Activated T-cell treated with anti-CD3 and anti-CD28 coated beads, Interleukin-2, amount 50 U/mL, for 1 hour (primary cell): Measurements from ENCODE around the gene EME1.

Source experiments
- DNase-seq: peaks from one replicate; pipeline ENCODE4 v3.0.0-alpha.2; 2020

EME1 gene

DNA sequence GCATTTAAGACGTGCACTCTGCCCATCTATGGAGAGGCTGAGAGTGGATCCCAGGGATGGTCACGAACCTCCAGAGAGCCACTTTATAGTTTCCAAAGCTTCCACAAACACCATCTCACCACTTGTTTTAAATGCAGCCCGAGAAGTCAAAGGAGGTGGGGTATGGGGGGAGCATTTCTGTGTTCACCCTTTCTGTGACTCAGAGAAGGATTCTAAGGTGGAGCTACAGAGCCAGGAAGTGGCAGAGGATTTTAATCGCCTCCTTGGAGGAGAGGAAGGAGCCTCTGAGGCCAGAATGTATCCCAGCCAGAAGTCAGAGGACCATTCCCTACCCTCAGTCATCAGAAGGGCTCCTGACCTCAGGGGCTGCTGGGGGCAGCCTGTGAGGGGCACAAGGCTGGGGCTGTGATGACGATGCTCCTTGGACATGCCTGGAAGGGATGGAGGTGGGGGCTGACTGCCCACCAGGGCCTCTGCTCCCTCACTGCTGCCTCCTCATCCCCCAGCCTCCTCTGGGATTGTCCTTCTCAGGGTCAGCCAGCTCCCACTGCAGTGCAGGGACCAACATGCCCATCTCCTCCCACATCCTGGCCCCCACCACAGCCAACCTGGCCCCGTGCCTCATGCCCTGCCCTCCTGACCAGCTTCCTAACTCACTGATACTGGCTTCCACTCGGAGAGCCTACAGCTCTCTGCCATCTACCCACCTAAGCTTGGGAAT is 24.3 kb upstream of the EME1 start:
- peak; percentile 8 for DNase-seq

DNA sequence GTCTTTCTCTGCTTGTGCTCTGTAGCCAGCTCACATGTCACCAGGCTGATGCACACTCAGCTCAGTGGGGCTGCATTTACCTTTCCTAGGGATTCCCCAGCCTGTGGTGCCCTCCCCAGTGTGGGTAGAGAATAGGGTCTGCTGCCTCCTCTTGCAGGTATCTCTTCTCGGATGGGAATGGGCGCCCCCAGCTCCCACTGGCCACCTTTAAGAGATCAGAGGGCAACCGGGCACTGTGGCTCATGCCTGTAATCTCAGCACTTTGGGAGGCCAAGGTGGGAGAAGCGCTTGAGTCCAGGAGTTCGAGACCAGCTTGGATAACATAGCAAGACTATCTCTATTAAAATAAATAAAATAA is 23.8 kb upstream of the EME1 start:
- DNase-seq, result peak; percentile 12

DNA sequence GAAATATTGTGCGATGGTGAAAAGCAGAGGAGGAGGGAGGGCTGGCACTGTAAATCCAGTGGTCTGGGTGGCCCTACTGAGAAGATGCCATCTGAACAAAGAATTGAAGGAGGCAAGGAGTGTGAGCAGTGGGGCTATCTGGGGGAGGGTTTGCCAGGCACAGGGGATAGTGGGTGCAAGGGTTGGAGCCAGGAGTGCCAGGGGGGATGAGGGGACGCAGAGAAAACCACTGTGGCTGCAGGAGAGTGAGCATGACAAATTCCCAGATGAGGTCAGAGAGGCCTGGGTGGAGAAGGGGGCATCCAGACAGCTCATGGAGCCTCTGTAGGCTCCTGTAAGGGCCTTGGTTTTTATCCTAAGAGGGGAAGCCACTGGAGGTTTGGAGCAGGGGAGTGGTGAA is 22.3 kb upstream of the EME1 start:
- peak; percentile 2 for DNase-seq

DNA sequence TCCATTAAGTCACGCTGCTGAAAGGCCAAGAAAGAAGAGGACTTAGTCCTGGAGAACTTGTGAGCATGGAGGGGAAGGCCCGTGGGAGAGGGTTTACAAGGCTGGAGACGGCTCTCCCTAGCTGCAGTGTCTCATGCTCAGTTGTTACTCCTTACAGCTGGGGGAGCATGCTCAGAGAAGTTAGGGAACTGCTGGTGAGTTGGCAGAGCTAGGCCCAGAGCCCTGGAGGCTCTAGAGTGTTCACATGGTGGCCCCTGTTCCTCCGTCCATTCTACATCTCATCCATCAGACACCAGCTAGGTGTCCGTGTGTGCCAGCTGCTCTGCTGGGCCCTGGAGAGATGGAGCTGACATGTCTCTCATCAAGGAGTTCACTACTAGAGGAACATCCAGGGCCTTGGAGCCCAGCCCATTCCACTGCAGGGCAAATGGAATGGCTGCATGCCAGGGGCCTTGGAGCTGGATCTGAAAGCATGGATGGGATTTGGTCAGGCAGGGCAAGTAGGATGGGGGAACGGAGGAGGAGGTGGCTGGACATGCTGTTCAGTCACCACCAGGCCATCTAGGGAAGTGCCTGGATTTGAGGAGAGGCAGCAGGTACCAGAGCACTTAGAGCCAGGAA is 20.8 kb upstream of the EME1 start:
- DNase-seq, result peak; percentile 10

DNA sequence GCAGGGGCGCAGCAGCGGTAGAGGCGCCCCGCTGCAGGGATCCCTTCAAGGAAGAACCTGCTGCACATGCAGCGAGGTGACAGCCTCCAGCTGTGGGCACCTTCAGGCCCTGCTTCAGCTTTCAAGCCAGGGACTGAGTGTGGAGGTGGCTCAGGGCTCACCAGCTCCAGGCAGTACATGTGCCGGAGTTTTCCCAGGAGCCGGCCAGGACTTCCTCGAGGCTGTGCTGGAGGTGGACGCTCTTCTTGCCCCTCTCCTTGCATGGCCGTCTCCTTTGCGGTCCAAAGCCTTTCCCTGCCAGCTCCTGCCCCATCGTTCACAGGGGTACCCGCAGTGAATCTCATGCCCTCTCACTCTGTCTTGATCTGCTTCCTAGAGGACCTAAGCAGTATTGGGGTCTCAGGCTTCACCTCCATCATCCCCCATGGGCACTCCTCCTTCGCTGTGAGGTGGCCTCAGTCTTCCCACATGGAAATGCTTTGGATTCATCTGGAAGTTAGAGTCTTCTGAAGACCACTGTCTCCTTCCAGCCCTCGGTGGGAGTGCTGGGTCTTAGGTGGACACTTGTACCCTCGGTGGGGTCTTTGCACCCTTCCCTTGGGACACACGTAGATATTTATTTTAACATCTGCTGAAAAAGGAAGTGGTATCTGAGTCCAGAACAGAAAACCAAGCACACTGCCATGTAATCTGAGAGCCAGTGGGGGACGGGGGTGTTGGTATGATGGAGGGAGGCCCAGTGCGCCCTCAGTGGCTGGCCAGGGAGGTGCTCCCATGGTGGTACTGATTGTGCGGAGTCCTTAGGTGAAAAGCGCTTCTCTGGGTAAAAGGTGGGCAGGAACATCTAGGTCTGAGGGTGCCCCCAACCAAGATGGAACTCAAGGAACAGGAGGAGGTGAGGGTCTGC is 20.1 kb upstream of the EME1 start:
- DNase-seq, result peak; percentile 11

DNA sequence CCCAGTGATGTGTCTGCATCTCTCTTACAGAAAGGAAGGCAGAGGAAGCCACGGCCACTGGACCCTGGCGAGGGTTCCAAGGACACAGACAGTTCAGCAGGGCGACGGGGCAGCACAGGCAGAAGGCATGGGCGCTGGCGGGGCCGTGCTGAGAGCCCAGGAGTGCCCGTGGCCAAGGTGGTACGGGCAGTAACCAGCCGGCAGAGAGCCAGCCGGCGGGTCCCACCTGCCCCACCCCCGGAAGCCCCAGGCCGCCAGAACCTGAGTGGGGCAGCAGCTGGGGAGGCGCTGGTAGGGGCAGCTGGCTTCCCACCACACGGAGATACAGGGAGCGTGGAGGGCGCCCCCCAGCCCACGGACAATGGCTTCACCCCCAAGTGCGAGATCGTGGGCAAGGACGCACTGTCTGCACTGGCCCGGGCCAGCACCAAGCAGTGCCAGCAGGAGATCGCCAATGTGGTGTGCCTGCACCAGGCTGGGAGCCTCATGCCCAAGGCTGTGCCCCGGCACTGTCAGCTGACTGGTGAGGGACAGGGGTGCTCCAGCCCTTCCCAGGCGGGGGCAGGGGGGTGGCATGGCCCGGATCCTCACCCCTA is 19.3 kb upstream of the EME1 start:
- DNase-seq, result peak; percentile 11

DNA sequence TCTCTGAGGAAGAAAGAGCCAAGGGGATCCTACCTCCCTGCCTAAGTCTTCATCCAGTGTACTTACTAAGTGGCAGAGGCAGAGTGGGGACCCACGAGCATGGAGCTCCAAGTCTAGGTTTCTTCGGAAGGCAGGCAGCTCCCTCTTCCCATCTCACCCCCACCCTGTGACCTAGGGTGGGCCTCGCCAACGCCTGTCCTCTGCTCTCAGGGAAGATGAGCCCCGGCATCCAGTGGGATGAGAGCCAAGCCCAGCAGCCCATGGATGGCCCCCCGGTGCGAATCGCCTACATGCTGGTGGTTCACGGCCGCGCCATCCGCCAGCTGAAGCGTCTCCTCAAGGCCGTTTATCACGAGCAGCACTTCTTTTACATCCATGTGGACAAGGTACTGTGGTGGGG is 18.8 kb upstream of the EME1 start:
- peak; percentile 10 for DNase-seq

DNA sequence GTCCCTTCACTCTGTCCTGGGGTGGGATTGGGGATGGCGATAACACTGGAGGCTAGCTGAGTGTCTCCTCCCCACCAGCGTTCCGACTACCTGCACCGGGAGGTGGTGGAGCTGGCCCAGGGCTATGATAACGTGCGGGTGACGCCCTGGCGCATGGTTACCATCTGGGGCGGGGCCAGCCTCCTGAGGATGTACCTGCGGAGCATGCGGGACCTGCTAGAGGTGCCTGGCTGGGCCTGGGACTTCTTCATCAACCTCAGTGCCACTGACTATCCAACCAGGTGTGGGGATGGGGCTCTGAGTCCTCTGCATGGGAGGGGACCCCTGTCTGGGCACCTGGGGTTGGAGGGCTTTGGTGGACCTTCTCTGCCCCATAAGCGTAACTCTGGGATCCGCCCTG is 18.3 kb upstream of the EME1 start:
- peak; percentile 12 for DNase-seq

DNA sequence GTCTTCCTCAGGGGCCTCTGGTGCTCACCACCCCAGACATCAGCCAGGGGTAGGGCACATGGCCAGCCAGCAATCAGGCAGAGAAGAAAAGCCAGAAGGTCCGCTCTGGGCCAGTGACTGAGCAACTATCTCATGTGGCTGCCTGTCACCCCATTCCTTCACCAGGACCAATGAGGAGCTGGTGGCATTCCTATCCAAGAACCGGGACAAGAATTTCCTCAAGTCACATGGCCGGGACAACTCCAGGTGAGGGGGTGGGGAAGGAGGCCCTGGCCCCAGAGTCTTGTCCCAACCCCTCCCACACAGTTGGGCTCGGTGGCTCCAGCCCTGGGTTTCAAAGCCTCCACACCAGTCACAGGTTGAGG is 17.7 kb upstream of the EME1 start:
- peak; percentile 10 for DNase-seq

DNA sequence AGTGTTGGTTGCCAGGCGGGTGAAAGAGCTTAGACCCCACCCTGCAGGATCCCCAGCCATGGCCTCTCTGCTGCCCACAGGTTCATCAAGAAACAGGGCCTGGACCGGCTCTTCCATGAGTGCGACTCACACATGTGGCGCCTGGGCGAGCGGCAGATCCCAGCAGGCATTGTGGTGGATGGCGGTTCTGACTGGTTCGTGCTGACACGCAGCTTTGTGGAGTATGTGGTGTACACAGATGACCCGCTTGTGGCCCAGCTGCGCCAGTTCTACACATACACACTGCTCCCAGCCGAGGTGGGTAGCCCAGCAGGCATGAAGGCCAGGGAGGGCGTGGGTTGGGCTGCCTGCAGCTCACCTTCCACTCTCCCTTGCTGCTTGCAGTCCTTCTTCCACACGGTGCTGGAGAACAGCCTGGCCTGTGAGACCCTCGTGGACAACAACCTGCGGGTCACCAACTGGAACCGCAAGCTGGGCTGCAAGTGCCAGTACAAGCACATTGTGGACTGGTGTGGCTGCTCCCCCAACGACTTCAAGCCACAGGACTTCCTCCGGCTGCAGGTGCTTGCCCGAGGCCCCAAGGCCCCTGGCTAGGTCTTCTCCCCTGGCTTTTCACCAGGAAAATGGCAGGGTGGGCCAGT is 17.2 kb upstream of the EME1 start:
- DNase-seq, result peak; percentile 15

DNA sequence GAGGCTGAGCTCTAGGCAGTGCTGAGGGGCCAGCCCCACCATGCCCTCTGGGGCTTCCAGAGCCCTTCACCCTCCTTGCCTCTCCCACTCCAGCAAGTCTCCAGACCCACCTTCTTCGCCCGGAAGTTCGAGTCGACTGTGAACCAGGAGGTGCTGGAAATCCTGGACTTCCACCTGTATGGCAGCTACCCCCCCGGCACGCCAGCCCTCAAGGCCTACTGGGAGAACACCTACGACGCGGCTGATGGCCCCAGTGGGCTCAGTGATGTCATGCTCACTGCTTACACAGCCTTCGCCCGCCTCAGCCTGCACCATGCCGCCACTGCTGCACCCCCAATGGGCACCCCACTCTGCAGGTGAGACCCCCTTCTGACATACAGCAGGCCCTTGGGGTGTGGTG is 16.6 kb upstream of the EME1 start:
- peak; percentile 15 for DNase-seq

DNA sequence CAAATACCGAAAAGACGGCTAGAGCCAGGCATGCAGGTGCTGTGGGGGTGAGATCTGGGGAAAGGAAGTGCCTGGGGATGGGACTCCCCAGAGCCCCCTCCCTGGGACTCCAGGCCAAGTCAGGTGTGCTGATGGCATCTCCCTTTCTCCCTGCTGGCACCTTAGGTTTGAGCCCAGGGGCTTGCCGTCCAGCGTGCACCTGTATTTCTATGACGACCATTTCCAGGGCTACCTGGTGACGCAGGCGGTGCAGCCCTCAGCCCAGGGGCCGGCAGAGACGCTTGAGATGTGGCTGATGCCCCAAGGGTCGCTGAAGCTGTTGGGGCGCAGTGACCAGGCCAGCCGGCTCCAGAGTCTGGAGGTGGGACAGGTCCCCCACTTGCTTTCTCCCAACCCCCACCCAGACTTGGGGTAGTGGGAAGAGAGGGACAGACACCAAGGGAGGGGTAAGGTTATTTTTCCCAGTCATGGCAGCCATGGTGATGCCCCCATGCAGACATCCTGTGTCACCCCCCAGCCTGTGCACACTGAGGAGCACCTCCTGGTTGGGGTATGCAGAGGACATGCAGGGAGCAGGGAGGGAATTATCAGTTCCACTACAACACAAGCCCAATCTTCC is 16.0 kb upstream of the EME1 start:
- DNase-seq, result peak; percentile 8

DNA sequence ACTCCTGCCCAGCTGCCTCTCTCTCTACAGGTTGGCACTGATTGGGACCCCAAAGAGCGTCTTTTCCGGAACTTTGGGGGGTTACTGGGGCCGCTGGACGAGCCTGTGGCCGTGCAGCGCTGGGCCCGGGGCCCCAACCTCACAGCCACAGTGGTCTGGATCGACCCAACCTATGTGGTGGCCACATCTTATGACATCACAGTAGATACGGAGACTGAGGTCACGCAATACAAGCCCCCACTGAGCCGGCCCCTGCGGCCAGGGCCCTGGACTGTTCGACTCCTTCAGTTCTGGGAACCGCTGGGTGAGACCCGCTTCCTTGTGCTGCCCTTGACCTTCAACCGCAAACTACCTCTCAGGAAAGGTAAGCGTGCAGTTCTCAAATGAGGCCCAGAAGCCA is 14.9 kb upstream of the EME1 start:
- no peak for DNase-seq

DNA sequence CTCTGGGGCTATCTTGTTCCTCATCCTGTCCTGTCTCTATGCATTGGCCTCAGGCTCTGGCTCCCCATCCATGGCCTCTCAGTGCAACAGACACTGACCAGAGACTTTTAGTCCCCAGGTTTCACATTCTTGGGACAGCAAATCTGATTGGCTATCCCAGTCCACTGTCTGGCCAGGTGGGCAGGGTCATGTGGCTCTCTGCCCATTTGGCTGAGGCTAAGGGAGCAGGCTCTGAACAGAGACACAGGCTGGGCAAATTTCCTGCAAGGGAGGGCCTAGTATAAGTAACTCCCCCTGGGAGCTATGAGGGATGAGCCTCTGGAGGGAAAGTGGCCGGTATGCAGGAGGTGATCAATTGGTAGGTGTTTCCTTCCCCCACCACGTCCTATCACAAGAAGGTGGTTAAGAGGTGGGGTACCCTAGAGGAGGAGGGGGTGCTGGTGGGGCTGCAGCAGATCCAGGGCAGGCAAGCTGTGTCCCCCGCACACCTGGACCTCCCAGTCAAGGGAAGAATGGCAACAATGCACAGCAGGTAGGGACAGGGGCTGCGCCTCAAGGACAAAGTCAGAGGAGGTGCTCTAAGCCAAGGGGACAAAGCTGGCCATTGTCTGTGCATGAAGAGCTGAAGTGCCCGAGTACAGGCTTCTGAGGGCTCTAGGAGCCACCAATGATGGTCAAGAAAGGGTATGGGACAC is 13.9 kb upstream of the EME1 start:
- peak; percentile 12 for DNase-seq

DNA sequence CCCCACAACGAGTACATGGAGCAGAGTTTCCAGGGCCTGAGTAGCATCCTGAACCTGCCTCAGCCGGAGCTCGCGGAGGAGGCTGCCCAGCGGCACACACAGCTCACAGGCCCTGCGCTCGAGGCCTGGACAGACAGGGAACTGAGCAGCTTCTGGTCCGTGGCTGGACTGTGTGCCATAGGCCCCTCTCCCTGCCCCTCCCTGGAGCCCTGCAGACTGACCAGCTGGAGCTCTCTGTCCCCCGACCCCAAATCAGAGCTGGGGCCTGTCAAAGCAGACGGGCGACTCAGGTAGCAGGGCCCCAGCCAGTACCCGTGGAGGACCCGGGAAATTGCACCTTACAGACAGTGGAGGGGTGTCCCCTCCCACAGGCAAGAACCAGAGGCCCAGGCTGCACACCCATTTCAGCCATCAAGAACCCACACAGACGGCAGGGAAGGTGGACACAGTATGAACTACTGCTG is 13.0 kb upstream of the EME1 start:
- peak; percentile 15 for DNase-seq

DNA sequence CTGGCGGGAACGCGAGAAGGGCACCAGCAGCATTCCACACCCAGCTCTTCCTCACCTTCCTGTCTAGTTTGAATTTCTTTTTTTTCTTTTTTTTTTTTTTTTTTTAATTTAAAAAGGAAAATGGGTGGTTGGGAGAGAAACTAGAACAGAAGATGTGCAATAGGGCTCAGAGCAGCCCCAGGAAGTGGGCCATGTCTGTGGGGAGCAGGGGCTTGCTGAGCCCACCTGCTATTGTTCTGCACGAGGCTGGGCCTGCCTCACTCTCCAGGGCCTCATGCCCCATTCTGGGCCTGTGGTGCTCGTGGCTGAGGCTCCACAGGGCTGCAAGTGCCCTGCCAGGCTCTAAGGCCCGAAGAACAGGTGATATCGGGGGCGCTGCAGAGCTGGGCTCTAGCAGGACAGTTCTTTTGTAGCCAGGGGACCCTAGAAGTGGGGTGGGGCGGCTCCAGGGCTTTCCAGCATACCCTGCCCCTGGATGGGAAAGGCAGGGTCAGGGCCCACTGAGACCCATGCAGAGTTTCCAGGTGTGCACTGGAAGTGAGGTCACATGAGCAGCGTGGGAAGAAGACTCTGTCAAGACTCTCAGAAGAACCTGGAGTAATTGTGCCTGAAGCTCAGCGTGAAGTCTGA is 12.4 kb upstream of the EME1 start:
- DNase-seq, result no peak

DNA sequence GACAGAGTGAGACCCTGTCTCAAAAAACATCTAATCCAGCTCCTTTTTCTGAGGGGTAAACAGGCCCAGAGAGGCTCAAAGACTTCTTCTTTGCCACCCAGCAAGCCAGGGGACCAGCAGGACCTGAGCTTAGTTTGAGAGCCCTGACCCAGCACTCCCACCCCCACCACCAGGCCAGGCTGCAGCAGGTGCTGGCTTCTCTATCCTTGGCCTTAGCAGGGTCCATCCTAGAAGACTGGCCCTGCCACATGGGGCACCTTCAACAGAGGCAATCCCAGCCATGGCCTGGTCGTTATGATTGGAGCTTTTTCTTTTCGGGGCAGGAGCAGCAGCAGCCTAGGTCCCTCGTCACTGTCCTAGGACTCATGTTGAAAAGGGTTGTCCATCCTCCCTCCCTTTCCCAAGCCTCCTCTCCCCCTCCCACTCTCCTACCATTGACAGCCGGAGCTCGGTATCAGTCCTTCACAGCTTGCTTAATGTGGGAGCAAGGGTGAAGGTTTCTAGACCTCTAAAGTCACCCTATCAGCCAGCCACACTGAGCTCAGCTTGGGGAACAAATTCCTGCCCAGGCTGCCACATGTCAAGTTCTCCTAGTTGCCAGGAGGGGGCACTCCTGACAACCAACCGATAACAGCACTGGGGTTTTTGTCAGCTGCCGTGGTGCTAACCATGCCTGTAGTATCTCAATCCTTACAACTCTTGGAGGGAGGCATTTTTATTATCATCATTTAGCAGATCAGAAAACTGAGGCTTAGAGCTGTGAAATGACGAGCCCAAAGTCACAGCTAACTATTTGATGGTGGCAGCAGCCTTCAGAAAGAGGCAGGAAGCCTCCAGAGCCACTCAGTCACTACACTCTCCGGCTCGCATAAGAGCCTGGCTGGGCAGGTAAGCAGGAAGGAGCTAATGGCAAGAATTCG is 11.2 kb upstream of the EME1 start:
- DNase-seq, result peak; percentile 54

DNA sequence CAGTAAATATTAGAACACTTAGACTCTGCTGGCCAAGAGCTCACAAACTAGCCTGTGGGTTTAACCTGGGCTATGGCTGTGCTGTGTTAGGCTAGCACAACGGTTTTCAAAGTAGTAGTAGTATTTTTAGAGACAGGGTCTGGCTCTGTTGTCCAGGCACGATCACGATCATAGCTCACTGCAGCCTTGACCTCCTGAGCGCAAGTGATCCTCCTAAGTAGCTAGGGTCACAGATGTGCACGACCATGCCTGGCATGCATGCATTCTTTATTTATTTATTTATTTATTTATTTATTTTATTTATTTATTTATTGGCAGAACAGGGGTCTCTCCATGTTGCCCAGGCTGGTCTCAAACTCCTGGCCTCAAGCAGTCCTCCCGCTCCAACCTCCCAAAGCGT is 10.4 kb upstream of the EME1 start:
- DNase-seq, result no peak

DNA sequence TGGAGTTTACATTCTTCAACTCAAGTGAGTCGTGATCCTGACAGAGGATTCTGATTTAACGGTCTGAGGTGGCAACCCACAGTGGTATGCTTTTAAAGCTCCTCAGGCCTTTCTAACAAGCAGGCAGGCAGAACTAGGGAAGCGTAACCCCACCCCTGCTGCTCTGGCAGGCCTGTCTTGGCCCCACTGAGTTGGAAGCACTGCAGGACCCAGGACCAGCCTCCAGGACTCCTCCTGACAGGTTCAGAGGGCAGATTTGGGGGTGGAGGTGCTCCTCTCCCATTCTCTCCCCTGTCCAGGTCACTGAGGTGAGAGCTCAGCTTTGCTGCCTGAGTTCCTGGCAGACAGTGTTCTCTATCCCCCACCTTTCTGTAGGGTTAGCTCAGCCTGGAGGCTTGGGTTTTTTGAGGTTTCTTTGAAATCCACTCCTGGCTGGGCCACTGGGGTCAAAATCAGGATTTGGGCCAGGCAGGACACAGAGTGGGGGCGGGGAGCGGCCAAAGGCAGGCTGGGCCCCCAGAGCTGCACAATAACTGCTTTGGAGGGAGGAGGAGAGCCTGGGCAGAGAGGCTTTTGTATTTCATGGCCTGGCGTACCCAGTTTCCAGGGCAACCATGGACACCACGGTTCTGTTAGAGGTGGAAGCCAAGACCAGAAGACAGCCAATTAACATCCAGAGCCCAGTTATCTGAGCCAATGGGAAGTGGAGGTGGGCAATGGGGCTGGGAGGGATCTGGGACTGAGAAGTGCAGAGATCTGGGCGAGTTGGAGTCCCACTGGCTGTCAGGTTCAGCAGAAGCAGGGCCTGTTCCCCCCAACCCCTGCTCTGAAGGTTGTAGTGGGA is 9.6 kb upstream of the EME1 start:
- no peak for DNase-seq
